Glomerular endothelial cell (primary cell): ENCODE data around the gene EML6. TPM values are rescaled to one million over a fixed set of nuclear protein-coding genes. Genes with fewer than 3 reads are reported as not detected.

ENCODE experiments used
- DNase-seq: peaks from one replicate; pipeline ENCODE4 v3.0.0-alpha.2; 2011; ENCODE audit warnings: low read depth, low spot score; ENCODE audit errors: extremely low read depth
- total RNA-seq: library from RNA; depleted of rRNA; stranded (reverse); fragments of >200 nt; gene quantifications from 2 replicates; pipeline ENCODE4 v1.2.3, GENCODE V29; 2015

The EML6 gene
- total RNA-seq, 1 donor from 2014 or later: 0.41 TPM

DNA sequence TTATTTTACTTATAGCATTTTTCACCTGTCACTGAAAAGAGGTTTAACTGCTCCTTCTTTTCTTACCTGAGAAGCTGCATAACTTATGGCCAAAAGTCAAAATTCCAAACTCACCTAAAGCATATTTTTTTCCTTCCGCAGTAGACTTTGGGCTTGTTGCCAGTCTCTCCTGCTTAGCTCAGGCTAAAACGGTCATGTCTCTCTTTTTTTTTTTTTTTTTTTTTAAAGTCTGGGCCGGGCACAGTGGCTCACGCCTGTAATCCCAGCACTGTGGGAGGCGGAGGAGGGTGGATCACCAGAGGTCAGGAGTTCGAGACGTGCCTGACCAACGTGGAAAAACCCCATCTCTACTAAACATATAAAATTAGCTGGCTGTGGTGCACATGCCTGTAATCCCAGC is 213.3 kb downstream of the EML6 start:
- no peak for DNase-seq

DNA sequence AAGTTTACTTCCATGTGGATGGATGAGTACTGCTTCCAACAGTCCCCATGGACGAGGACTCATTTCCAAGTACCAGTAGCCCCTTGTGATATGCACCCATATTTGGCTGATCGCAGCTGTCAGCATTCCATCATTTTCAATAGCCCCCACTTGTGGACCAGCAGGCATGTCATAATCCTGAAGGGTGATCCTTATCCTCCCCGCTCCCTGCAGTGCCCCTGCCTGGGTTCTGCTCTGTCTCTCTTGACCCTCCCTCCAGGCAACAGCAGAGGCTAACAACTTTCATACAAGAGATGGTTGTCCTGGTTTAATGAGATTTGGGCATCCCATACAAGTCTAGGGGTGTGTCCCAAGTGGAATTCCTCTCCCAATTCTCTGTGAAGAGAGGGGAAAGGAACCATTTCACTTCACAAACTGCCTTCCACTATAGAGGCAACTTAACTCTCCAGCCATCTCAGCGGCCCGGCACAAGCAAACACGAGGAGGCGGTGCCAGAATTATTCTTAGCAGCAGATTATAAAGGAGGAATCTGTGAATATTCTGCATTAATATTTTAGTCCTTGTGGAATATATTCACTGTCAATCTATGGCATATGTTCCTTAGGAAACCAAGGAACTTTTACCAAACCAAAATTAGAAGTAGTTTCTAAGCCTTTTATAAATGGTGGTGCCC is 216.1 kb downstream of the EML6 start:
- DNase-seq: no peak

DNA sequence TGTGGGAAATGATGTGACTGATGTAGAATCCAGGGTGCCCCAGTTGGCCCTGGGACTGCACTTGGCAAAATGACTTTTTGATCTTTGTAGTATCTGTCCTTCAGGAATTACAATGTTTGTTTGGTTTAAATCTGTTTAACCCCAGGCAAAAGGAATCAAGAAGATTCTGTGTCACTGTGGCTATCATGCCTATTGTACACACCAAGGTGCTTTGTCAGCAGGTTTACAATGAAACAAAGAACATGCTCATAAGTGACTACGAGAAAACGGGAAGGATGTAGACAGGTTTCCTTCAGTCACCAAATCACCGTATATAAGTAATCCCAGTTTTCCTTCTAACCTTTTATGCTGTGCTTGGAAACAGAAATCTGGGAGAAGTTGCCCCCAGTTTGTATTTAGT is 217.3 kb downstream of the EML6 start:
- DNase-seq: no peak

DNA sequence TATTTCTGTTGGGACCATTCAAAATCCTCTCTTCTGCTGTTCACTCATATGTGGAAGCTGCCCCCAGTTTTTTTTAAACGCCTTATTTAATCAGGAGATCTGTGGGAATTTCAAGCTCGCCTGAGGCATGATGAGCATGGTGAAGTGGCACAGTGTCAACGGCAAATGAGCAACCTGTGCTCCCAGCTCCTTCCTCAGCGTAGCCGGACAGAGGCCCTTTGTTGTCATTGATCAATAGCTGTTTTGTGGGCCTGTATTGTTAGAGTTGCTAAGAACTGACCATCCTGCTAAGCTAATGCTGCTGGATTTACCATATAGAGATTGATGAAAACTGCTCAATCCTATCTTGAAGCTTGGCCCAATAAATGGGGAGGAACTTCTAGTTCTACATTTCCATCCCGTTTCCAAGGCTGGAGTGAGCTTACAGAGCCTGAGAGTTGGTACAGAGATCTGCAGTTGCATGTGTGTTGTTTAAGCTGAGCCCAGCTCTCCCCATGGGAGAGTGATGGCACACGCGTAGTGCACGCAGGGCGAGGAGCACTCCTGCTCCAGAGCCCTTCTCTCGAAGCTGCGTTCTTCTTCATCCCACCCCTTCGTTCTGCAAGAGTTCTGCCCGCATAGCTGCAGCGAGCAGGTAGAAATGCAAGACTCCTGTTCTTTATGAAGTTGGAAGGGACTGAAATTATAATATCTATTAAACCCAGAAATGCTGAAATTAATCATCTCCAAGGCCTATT is 218.0 kb downstream of the EML6 start:
- DNase-seq: no peak

DNA sequence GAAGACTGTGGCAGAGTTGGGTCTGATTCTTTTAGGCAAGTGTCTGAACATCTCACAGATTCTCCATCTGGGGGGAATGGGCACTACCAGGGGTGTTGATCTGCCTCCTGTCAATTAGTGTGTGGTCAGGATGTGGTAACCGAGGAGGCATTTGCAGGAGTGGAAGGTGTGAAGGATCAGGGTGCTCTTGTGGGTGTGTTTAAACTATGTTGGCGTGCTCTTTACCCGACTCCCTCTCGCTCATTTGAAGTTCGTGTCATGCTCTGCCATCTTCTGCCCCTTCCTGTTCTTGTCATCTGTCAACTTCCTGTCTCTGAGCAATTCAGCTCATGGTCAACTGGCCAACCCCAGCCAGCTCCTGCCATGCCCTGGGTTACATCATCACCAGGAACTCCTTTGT is 218.9 kb downstream of the EML6 start:
- DNase-seq: no peak

DNA sequence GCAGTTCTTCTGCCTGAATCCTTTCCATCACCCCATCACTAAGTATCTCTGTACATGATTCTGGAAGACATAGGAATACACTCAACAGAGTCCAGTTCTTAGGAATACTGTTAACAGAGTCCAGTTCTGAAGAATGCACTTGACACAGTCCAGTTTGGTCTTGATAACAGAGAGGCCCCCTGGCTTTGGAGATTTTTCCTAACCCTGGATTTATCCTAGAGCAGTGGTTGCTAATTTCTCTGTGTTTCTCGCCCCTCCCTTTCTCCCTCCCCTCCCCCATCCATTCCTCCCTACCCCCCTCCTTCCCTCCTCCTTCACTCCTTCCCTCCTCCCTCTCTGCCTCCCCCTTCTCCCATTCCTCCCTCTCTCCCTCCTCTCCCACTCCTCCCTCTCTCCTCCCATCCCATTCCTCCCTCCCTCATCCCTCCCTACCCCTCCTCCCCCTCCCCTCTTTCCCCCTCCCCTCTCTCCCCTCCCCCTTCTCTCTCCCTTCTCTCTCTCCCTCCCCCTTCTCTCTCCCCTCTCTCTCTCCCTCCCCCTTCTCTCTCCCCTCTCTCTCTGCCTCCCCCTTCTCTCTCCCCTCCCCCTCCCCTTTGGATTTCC is 221.4 kb downstream of the EML6 start:
- no peak for DNase-seq

DNA sequence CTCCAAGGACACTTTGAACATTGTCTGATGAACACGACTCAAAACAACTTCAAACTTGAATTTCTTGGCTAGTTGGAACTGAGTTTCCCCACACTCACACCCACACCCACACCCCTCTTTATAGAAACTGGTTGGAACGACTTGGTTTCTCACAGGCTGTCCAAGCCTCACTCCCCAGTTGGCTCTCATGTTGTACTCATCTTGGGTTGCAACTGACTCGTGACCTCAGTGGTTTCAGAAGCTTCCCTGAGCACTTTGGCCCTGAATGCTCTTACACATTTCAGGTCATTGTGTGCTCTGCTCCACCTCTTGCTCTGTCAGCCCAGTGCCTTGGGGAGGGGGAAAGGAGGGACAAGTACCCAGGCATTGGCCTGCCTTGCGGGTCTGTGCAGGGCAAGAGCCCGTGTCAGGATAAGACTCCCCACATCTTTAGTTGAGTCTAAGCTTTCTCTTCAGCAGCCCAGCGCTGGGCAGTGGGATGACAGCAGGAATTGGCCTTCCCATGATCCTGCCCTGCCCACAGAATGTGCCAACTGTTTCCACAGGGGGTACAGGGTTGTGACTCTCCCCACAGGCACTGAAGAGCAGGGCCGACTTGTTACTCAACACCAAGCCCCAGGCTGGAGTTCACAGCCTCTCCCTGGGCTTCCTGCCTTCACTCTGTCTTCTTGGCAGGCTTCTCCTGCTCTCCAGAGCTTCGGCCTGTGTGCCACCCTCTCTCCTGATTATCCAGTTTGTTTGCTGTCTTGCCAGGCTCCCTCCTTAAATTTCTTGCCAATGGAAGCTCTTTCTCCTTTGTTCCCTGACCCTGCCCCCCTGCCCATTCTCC is 222.1 kb downstream of the EML6 start:
- DNase-seq: no peak

DNA sequence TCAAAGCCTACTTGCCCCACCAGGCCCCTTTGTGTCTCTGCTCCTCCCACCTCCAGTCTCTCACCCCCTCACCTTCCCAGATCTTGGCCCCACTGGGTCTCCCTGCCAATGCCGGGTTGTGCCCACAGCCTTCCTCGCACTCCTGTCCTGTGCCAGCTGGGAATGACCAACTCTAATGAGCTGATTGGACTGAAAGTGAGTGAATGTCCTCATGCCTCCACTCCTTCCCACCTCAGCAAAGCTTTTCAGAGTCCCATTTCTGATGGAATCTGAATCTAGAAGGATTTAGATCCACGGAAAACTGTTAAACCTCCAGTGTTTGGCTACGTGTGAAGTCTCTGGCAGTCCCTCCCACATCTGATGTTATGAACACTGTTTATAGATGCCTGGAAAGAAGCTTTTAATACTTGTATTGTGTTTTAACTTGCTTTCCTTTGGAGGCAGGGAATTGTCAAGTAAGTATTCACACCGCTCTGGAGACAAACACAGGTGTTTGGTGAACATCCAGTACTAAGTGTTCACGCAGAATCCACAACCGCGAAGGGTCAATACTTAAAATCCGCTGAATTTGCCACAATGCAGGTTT is 222.9 kb downstream of the EML6 start:
- no peak for DNase-seq

DNA sequence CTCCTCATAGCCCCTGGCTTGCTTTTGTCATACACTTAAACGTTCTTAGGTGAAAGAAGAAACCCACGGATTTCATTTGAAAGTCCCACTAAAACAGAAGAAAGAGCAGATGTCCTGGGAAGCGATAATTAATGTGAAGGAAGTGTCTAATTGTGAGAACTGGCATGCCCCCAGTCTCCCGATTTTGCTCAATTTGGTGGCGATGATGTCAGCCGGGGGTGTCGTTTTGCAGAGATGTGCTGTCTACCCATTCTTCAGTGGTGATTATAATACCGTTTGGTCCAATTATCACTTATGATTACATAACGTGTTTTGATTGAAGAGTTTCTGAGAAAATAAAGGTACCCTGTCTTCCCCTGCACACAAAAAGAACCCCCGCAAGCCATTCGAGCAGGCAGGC is 223.7 kb downstream of the EML6 start:
- no peak for DNase-seq

DNA sequence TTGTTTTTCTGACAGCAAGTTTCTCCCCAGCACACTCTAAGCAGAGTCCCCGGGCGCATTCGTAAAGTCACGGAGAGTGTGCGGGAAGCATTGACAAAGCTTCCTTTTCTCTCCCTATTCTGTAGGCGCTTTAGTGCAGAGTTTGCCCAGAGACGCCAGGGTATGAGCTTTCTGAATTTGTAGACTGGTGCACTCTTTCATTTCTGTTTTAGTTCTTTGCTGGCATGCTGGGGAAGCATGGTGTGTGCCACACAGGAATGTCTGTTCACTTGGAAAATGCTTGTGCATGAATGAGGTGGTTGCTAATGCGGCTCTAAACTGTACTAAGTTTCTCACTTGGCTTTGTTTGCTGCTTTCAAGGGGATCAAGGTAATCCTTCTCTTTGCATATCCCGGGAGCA is 224.2 kb downstream of the EML6 start:
- DNase-seq: no peak

DNA sequence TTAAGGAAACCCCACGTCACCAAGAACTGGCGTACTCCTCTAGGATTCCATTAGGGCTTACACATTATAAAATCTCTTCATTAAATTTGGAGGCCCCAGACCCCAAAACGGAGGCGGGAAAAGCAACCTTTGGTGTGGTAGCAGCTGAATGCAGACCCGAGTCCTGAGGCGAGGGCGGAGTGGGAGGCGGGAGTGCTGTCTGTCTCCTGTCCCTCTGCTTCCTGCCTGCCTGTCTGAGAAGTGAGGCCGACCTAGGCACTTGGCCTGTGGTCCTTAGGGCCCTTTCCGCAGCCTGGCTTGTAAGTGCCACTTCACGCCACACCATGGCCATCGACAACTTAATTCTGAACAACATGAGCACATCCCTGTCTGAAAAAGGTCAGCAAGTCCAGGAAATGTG is 224.7 kb downstream of the EML6 start:
- DNase-seq: no peak

DNA sequence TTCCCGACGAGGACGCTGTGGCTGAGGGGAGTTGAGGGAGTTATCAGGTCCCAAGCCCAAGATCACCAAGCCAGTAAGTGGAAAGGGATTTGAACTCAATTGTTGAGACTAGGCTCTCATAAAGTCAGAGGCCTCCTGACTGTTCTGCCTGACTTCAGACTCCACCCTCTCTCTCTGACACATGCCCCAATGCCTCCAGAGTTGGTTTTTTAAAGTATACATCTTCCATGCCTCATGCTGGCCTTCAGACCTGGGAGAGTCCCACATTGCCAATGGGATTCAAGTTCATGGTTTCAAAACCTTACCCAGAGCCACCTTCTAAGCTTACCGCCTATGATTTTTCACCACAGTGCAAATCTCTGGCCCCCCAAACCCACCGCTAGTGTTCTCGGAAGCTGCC is 226.0 kb downstream of the EML6 start:
- DNase-seq: no peak

DNA sequence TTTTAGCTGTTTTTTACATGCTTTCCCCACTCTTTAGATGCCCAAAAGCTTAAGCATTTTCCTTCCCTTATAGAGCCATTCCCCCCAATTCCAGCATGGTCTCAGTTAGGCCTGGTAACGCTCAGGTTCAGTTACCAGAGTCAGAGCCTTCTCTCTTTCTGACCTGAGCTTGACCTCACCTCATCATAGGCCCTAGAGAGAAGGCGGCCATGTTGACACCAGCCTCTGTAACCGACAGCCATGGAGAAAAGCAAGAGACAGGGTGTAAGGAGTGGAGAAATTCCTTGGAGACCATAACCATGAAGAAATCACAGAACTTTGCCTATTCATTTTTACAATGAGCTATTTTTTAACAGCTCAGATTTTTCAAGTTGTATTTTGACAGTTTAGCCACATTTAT is 227.3 kb downstream of the EML6 start:
- DNase-seq: no peak

DNA sequence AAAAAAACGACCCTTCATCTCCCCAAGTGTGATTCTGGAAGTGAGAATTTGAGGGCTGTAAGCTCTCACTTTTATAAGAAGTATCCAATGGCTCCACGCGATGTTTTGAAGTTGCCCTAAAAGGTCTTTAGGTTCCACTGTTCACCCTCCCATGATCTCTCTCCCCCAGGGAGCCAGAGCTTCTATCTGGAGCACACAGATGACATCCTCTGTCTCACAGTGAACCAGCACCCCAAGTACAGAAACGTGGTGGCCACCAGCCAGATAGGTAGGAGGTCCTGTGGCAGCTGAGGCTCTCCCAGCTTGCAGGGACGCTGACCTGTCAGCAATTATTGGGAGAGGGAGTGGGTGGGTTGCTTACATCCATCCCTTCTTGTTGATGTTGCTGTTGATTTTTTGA is 229.0 kb downstream of the EML6 start:
- no peak for DNase-seq

DNA sequence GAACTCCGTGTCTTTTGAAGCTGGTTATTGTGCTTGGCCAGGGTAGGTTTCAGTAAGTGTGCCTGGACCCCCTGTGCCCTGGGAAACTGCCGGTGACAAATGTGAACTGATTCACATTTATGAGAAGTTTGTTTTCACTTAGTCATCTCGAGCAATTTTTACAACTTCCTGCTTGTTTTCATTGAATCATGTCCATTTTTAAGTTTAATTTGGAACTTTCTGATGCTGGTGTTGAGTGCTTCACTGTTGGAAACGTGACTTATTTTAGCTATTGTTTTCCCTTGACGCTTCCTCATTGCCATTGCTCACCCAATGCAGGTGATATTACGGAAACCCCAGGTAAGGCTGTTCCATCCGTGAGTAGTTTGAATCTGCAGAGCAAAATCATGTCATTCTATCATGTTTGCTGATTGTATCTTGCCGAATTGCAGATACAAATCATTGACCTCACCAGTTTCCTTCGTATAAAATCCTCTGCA is 229.6 kb downstream of the EML6 start:
- no peak for DNase-seq

DNA sequence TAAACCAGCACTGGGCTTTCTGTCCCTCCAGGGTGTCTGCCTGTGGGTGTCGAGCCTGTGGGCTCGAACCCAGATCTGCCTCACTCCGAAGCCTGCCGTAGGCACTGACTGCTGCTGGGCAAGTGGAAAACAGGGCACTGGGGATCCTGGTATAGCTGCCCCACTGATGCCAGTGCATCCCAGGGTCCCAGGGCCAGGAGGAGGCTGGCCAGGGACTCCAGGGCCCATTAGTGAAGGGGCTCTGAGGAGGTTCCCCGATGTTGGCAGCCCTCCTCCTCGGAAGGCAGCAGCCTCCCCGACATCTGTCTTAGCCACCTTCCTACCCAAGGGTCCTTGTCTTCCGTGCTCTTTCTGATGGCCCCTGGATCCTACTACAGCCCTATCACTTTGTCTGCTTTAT is 230.7 kb downstream of the EML6 start:
- DNase-seq: no peak

DNA sequence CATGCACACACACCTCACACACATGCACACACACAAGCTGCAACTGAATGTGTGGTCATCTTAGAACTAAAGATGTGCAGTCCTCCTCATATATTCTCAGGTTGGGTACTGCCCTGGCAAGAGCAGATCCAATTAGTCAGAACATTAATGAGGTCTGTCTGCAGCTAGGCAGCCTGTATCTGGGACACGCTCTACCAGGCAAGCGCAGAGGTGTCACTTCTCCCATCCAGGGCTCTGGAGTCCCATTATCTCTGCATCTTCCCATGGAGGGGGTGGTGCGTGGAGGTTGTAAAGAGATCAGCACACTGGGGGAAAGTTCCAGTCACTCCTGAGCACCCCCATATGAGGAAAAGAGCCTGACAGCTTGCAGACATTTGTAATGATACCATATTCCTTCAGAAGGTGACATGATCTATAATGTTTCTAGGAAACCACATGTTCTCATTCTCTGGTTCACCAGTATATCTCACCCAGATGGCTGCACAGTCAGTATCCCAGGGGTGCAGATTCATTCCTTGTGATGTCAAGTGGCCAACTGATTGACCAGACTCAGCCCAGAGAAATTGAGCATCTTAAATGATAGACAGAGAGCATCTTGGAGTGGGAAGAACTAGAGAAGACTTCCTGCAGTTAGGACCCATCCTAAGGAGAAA is 231.4 kb downstream of the EML6 start:
- no peak for DNase-seq

DNA sequence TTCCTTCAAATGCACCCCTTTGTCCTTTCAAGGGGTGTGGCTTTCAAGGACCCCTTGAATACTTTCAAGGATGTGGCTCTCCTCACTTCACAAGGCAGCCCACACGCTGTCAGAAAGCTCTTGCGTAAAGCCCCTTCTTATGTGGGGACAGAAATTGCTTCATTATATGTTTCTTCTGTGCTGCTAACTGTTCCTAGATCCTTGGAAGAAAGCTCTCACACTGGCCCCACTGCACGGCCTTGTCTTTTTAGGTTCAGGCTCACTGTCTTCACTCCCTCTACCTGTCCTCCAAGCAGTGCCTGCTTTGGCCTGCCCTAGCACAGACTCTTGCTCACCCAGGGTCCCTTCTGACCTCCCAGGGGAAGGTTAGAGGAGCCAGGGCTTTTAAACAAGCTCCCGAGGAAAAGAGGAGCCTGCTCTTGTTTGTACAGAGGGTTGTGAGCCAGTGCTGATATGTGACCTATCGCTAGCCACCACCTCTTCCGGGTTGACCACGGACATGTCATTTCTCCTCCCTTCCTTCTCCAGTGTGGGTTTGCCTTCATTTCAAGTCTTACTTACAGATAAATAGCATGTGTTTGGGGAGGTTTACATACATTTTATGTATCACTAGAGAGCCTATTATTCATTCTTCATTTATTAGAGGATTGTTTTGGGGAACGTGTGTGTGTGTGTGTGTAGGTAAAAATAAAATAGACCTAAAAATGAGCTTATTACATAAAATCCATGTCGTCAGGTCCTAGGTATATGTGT is 232.1 kb downstream of the EML6 start:
- no peak for DNase-seq

DNA sequence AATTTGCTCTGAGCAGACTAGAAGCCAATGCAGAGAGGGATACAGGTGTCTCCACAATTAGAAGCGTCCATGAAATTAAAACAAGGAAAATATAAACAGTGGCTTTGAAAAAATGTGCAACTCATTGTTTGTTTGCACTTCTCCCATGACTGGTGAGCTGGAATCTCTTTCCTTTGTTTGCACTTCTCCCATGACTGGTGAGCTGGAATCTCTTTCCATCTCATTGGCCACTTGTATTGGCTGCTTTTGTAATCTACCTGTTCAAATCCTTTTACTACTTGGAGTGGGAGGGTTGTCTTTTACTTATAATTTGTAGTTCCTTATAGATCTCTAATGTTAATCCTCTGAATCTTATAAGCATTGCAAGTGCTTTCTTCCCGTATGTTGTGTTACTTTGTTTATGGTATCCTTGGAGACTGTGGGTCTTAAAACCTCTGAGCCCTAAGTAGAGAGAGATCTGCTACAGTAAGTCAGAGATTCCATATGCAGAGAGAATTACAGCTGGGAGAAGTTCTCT is 232.7 kb downstream of the EML6 start:
- DNase-seq: no peak
